ENCODE data around the gene SP1. TPM values are rescaled to one million over a fixed set of nuclear protein-coding genes. Genes with fewer than 3 reads are reported as not detected.
A peak's percentile ranks its signal among the peaks of the same experiment; 100 is the strongest.

Gene SP1
- total RNA-seq, 1 experiment from 2014 or later: 81.0 TPM

GRCh38 chr12:53336181-53336681 lies 43.7 kb upstream of the SP1 start, which contains the start of gene SP7:
TSS of gene SP7 (minus strand) at chr12:53336354. CDS start at chr12:53335646, 708 bp downstream.
- H3K27ac ChIP-seq (ENCODE audit: low read length): no peak within 1 kb of the TSS
- ChIA-PET CTCF (interaction anchor here (0.6 to 0.7 kb wide), 3 partner anchors 11 to 110 kb away, joined by 3 to 7 read pairs (median 7); no protein-coding TSS in a partner anchor), POLR2A (no interaction called here)
- no peaks in the 10 kb centered on the region for H3K36me3 ChIP-seq (ENCODE audit: control insufficient read depth, insufficient read depth, low read length)
- H3K27me3 ChIP-seq (ENCODE audit: control insufficient read depth, insufficient read depth, low read length): no peaks in the 10 kb centered on the region
- DNase-seq (ENCODE audit: low read depth, low spot score): no peak
- intact Hi-C loops (cut with micrococcal nuclease; ENCODE audit: unreplicated experiment) (no loop called here), in situ Hi-C loops (cut with HindIII; ENCODE audit: low pct_unique_long_range_greater_than_20kb, low sequenced_read_pairs) (no loop called here)
- TF ChIP-seq SIN3A (IDR thresholded peaks at IDR 0.05; ENCODE audit: borderline replicate concordance, insufficient read depth, low read depth, low read length): no peak
- BruUV-seq (replicated peaks): no TSS peak
- H3K4me1 ChIP-seq (ENCODE audit: control insufficient read depth, insufficient read depth, low read length): no peaks in the 10 kb centered on the region
- H3K9me3 ChIP-seq (ENCODE audit: control insufficient read depth, insufficient read depth, low read depth, low read length): no peaks in the 10 kb centered on the region
- no peak within 1 kb of the TSS for H3K4me3 ChIP-seq (ENCODE audit: low read depth in 2 of 2, low read length in 2 of 2)
- ATAC-seq: peak; percentile 60

- DNase-seq (ENCODE audit: low read depth, low spot score): no peak
- intact Hi-C loops (cut with micrococcal nuclease; ENCODE audit: unreplicated experiment): no loop called here
- BruUV-seq (replicated peaks): no TSS peak
- in situ Hi-C loops (cut with HindIII; ENCODE audit: low pct_unique_long_range_greater_than_20kb, low sequenced_read_pairs): no loop called here
- Histone ChIP-seq H3K27me3 (ENCODE audit: control insufficient read depth, insufficient read depth, low read length) (no peaks in the 10 kb centered on the region), H3K4me1 (ENCODE audit: control insufficient read depth, insufficient read depth, low read length) (no peaks in the 10 kb centered on the region), H3K36me3 (ENCODE audit: control insufficient read depth, insufficient read depth, low read length) (no peaks in the 10 kb centered on the region), H3K4me3 (ENCODE audit: low read depth in 2 of 2, low read length in 2 of 2) (no peak overlapping the region), H3K9me3 (ENCODE audit: control insufficient read depth, insufficient read depth, low read depth, low read length) (no peaks in the 10 kb centered on the region), H3K27ac (ENCODE audit: low read length) (no peak overlapping the region)
- TF ChIP-seq TCF7L2 (IDR thresholded peaks at IDR 0.05; ENCODE audit: low read depth, low read length) (no peak), CTCF (IDR thresholded peaks at IDR 0.05) (no peak), REST (IDR thresholded peaks at IDR 0.05; ENCODE audit: insufficient read depth in 1 of 2, low read depth in 2 of 2, low read length in 1 of 2) (no peak), POLR2AphosphoS5 (IDR thresholded peaks at IDR 0.05; ENCODE audit: low read depth, low read length) (no peak), SIN3A (IDR thresholded peaks at IDR 0.05; ENCODE audit: borderline replicate concordance, insufficient read depth, low read depth, low read length) (no peak)
- no peak for ATAC-seq
- ChIA-PET CTCF (no interaction called here), POLR2A (no interaction called here)
Observed at GRCh38 chr12:53338017-53338416, 42.0 kb upstream of the SP1 start.

GRCh38 chr12:53338916-53339315 lies 41.1 kb upstream of the SP1 start:
- intact Hi-C loops (cut with micrococcal nuclease; ENCODE audit: unreplicated experiment): no loop called here
- no peaks in the 10 kb centered on the region for H3K4me1 ChIP-seq (ENCODE audit: control insufficient read depth, insufficient read depth, low read length)
- H3K9me3 ChIP-seq (ENCODE audit: control insufficient read depth, insufficient read depth, low read depth, low read length): no peaks in the 10 kb centered on the region
- H3K27me3 ChIP-seq (ENCODE audit: control insufficient read depth, insufficient read depth, low read length): no peaks in the 10 kb centered on the region
- CTCF ChIA-PET: no interaction called here
- ATAC-seq (no peak), DNase-seq (ENCODE audit: low read depth, low spot score) (no peak)
- BruUV-seq (replicated peaks): no TSS peak
- H3K36me3 ChIP-seq (ENCODE audit: control insufficient read depth, insufficient read depth, low read length): no peaks in the 10 kb centered on the region
- no peak overlapping the region for H3K27ac ChIP-seq (ENCODE audit: low read length)
- POLR2A ChIA-PET: no interaction called here
- H3K4me3 ChIP-seq (ENCODE audit: low read depth in 2 of 2, low read length in 2 of 2): no peak overlapping the region
- in situ Hi-C loops (cut with HindIII; ENCODE audit: low pct_unique_long_range_greater_than_20kb, low sequenced_read_pairs): no loop called here
- no peak for TF ChIP-seq SIN3A (IDR thresholded peaks at IDR 0.05; ENCODE audit: borderline replicate concordance, insufficient read depth, low read depth, low read length)
- no peak for TF ChIP-seq REST (IDR thresholded peaks at IDR 0.05; ENCODE audit: insufficient read depth in 1 of 2, low read depth in 2 of 2, low read length in 1 of 2)
- no peak for TF ChIP-seq TCF7L2 (IDR thresholded peaks at IDR 0.05; ENCODE audit: low read depth, low read length)
- no peak for TF ChIP-seq POLR2AphosphoS5 (IDR thresholded peaks at IDR 0.05; ENCODE audit: low read depth, low read length)
- no peak for TF ChIP-seq CTCF (IDR thresholded peaks at IDR 0.05)
